Panc1 (cell line): ENCODE measurements around the gene TANC1. TPM values are rescaled to one million over a fixed set of nuclear protein-coding genes. Genes with fewer than 3 reads are reported as not detected.

Experiments
- ATAC-seq: fragments of 200-7000 bp; cut with Tn5 transposase; 2 replicates; pipeline ENCODE4 v1.9.1; 2020; ENCODE audit warnings: mild to moderate bottlenecking, moderate library complexity
- BruUV-seq: library from RNA; stranded (reverse); fragments of 400-500 nt; replicated peaks from 2 replicates; lab custom pipeline; 2021; lab: Mats Ljungman, UMichigan
- CTCF ChIA-PET: fragments of 300-600 bp; sonication (Branson Sonifier 250); formaldehyde crosslinking; loops from one replicate; lab custom pipeline; 2022; ENCODE audit warnings: antibody characterized with exemption; lab: Charles Lee
- POLR2A ChIA-PET: fragments of 300-600 bp; sonication (Branson Sonifier 250); formaldehyde crosslinking; loops from one replicate; lab custom pipeline; 2022; ENCODE audit warnings: antibody characterized with exemption; lab: Charles Lee
- DNase-seq: peaks from one replicate; pipeline ENCODE4 v3.0.0-alpha.2; 2010; ENCODE audit warnings: low read depth, low spot score
- H3K27ac ChIP-seq: 2 replicates; pipeline ENCODE4 v1.5.1; 2011; ENCODE audit warnings: mild to moderate bottlenecking, low read length, inconsistent platforms
- H3K27me3 ChIP-seq: fragments of 200-500 bp; sonication (Bioruptor generic); 2 replicates; pipeline ENCODE4 v1.6.0; 2014; ENCODE audit warnings: low read length, inconsistent platforms; ENCODE audit not compliant: control insufficient read depth, insufficient read depth
- H3K36me3 ChIP-seq: fragments of 200-500 bp; sonication (Bioruptor generic); 2 replicates; pipeline ENCODE4 v1.5.1; 2014; ENCODE audit warnings: inconsistent platforms, mild to moderate bottlenecking, low read length, moderate library complexity; ENCODE audit not compliant: control insufficient read depth, insufficient read depth
- H3K4me1 ChIP-seq: 2 replicates; pipeline ENCODE4 v1.5.1; 2011; ENCODE audit warnings: inconsistent platforms, mild to moderate bottlenecking, low read length, moderate library complexity; ENCODE audit not compliant: control insufficient read depth, insufficient read depth
- H3K4me3 ChIP-seq, 2 experiments: 2 replicates each; pipeline ENCODE4 v1.5.1; 2011 to 2012; ENCODE audit warnings: low read depth in 2 of 2, low read length in 2 of 2, mild to moderate bottlenecking in 2 of 2, inconsistent platforms in 1 of 2, moderate library complexity in 1 of 2
- H3K9me3 ChIP-seq: fragments of 200-500 bp; sonication (Bioruptor generic); 2 replicates; pipeline ENCODE4 v1.5.1; 2014; ENCODE audit warnings: low read depth, mild to moderate bottlenecking, inconsistent platforms, low read length, moderate library complexity; ENCODE audit not compliant: control insufficient read depth, insufficient read depth
- POLR2AphosphoS5 ChIP-seq: IDR thresholded peaks from 2 replicates; pipeline ENCODE4 v1.6.1; 2012; ENCODE audit warnings: mild to moderate bottlenecking, low read depth, low read length, moderate library complexity
- SIN3A ChIP-seq: IDR thresholded peaks from 2 replicates; pipeline ENCODE4 v1.6.1; 2012; ENCODE audit warnings: low read depth, mild to moderate bottlenecking, low read length, moderate library complexity, borderline replicate concordance; ENCODE audit not compliant: insufficient read depth
- TCF7L2 ChIP-seq: IDR thresholded peaks from 2 replicates; pipeline ENCODE4 v1.6.1; 2011; ENCODE audit warnings: mild to moderate bottlenecking, low read depth, low read length, inconsistent platforms
- in situ Hi-C: cut with HindIII; loops from 2 replicates; pipeline ENCODE4 v1.10.0; 2016; ENCODE audit warnings: low sequenced_read_pairs, low pct_unique_long_range_greater_than_20kb
- intact Hi-C: fragments of 100-400 bp; cut with micrococcal nuclease; formaldehyde crosslinking; loops from one replicate; pipeline ENCODE4 v1.10.0; 2022; ENCODE audit not compliant: unreplicated experiment
- total RNA-seq: library from RNA; stranded (reverse); gene quantifications from one replicate; pipeline ENCODE4 v1.2.1, GENCODE V29; 2021; ENCODE audit not compliant: unreplicated experiment
- TF ChIP-seq, protein P1 (sequence below), 2 experiments: IDR thresholded peaks; 2 replicates each; pipeline ENCODE4 v1.6.1; 2011 to 2012; ENCODE audit warnings: low read depth in 2 of 2, control low read depth in 1 of 2, low read length in 1 of 2, mild to moderate bottlenecking in 1 of 2, moderate library complexity in 1 of 2; ENCODE audit not compliant: insufficient read depth in 1 of 2
- TF ChIP-seq, protein P2 (sequence below): fragments of 450-650 bp; IDR thresholded peaks from 2 replicates; pipeline ENCODE4 v1.5.1; 2017; ENCODE audit warnings: mild to moderate bottlenecking

The TANC1 gene
- total RNA-seq, 1 experiment from 2014 or later: 44.3 TPM

GRCh38 chr2:159064446-159065301 lies 96.2 kb downstream of the TANC1 start:
- peak overlapping the region; percentile 74 for H3K27ac ChIP-seq
- ChIA-PET POLR2A (no interaction called here), CTCF (no interaction called here)
- H3K9me3 ChIP-seq: no peaks in the 10 kb centered on the region
- no peak overlapping the region for H3K4me3 ChIP-seq
- no TSS peak for BruUV-seq
- peaks cover 36% of the 10 kb centered on the region for H3K4me1 ChIP-seq
- intact Hi-C loops: no loop called here
- TF ChIP-seq TCF7L2: peak; percentile 45; the same call in 1 of the 2 replicates
- no peak for TF ChIP-seq SIN3A
- in situ Hi-C loops: no loop called here
- no peaks in the 10 kb centered on the region for H3K27me3 ChIP-seq
- ATAC-seq (peak; percentile 63; the same call in 1 of the 2 replicates), DNase-seq (no peak)
- 0 out of 2 replicates have a peak, but pooled peaks cover 3% of the 10 kb centered on the region for H3K36me3 ChIP-seq

DNA sequence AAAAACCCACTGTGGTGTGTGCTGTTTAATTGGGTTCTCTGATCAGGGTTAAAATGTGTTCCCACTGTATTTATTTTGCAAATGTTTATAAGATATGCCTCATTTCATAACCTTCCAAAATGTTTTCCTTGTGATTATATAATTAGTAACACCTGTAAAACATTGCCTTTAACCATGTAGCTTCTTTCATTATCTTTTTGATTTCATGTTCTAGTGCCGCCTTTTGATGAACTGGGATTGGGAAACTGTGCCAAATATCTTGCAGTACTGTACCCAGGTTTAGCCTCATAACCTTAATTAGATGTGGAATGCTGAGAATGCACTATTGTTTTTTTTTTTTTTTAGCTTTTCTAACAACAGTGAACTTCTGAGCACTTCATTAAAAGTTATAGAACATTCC lies 96.9 kb downstream of the TANC1 start:
- CTCF ChIA-PET: no interaction called here
- Histone ChIP-seq H3K36me3 (0 out of 2 replicates have a peak, but pooled peaks cover 3% of the 10 kb centered on the region), H3K4me3 (no peak overlapping the region), H3K27ac (peak overlapping the region; percentile 74), H3K27me3 (no peaks in the 10 kb centered on the region), H3K9me3 (no peaks in the 10 kb centered on the region), H3K4me1 (peaks cover 34% of the 10 kb centered on the region)
- no TSS peak for BruUV-seq
- intact Hi-C loops: no loop called here
- POLR2A ChIA-PET: no interaction called here
- DNase-seq: no peak
- ATAC-seq: no peak
- TF ChIP-seq, protein P1, sequence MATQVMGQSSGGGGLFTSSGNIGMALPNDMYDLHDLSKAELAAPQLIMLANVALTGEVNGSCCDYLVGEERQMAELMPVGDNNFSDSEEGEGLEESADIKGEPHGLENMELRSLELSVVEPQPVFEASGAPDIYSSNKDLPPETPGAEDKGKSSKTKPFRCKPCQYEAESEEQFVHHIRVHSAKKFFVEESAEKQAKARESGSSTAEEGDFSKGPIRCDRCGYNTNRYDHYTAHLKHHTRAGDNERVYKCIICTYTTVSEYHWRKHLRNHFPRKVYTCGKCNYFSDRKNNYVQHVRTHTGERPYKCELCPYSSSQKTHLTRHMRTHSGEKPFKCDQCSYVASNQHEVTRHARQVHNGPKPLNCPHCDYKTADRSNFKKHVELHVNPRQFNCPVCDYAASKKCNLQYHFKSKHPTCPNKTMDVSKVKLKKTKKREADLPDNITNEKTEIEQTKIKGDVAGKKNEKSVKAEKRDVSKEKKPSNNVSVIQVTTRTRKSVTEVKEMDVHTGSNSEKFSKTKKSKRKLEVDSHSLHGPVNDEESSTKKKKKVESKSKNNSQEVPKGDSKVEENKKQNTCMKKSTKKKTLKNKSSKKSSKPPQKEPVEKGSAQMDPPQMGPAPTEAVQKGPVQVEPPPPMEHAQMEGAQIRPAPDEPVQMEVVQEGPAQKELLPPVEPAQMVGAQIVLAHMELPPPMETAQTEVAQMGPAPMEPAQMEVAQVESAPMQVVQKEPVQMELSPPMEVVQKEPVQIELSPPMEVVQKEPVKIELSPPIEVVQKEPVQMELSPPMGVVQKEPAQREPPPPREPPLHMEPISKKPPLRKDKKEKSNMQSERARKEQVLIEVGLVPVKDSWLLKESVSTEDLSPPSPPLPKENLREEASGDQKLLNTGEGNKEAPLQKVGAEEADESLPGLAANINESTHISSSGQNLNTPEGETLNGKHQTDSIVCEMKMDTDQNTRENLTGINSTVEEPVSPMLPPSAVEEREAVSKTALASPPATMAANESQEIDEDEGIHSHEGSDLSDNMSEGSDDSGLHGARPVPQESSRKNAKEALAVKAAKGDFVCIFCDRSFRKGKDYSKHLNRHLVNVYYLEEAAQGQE (IDR thresholded peaks at IDR 0.05; ENCODE audit: insufficient read depth in 1 of 2, low read depth in 2 of 2, low read length in 1 of 2): no peak
- peak; percentile 57 for TF ChIP-seq TCF7L2
- in situ Hi-C loops: no loop called here

- POLR2A ChIA-PET: no interaction called here
- Histone ChIP-seq H3K36me3 (0 out of 2 replicates have a peak, but pooled peaks cover 3% of the 10 kb centered on the region), H3K27me3 (no peaks in the 10 kb centered on the region), H3K4me1 (peaks cover 33% of the 10 kb centered on the region), H3K9me3 (no peaks in the 10 kb centered on the region), H3K4me3 (no peak overlapping the region), H3K27ac (peak overlapping the region; percentile 74; the same call in 1 of the 2 replicates)
- ATAC-seq (no peak), DNase-seq (no peak)
- intact Hi-C loops: no loop called here
- no TSS peak for BruUV-seq
- TF ChIP-seq SIN3A: no peak
- no peak for TF ChIP-seq TCF7L2
- TF ChIP-seq, protein P2, sequence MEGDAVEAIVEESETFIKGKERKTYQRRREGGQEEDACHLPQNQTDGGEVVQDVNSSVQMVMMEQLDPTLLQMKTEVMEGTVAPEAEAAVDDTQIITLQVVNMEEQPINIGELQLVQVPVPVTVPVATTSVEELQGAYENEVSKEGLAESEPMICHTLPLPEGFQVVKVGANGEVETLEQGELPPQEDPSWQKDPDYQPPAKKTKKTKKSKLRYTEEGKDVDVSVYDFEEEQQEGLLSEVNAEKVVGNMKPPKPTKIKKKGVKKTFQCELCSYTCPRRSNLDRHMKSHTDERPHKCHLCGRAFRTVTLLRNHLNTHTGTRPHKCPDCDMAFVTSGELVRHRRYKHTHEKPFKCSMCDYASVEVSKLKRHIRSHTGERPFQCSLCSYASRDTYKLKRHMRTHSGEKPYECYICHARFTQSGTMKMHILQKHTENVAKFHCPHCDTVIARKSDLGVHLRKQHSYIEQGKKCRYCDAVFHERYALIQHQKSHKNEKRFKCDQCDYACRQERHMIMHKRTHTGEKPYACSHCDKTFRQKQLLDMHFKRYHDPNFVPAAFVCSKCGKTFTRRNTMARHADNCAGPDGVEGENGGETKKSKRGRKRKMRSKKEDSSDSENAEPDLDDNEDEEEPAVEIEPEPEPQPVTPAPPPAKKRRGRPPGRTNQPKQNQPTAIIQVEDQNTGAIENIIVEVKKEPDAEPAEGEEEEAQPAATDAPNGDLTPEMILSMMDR: no peak
- TF ChIP-seq POLR2AphosphoS5: no peak
- TF ChIP-seq, protein P1 (IDR thresholded peaks at IDR 0.05; ENCODE audit: insufficient read depth in 1 of 2, low read depth in 2 of 2, low read length in 1 of 2): no peak
- CTCF ChIA-PET: no interaction called here
- in situ Hi-C loops: no loop called here
These were observed 97.5 kb downstream of the TANC1 start for GRCh38 chr2:159065891-159066290.
